HepG2 (cell line): Measurements from ENCODE around the gene CTRB2. TPM values are rescaled to one million over a fixed set of nuclear protein-coding genes. Genes with fewer than 3 reads are reported as not detected.
A peak's percentile ranks its signal among the peaks of the same experiment; 100 is the strongest.

Experiments
- ATAC-seq: fragments of 200-7000 bp; cut with Tn5 transposase; 3 replicates; pipeline ENCODE4 v1.9.1; 2020; ENCODE audit warnings: mild to moderate bottlenecking, moderate library complexity
- BruUV-seq: library from RNA; stranded (reverse); fragments of 400-500 nt; replicated peaks from 2 replicates; lab custom pipeline; 2021; lab: Mats Ljungman, UMichigan
- CTCF ChIA-PET: fragments of 300-600 bp; formaldehyde crosslinking; extraction: SDS; loops from one replicate; lab custom pipeline; 2021; ENCODE audit warnings: low total read pairs, inconsistent platforms, low intra/inter-chr PET ratio; lab: Yijun Ruan, JAX
- POLR2A ChIA-PET: fragments of 350-600 bp; sonication (Branson Sonifier 250); formaldehyde crosslinking; loops from one replicate; lab custom pipeline; 2020; ENCODE audit warnings: antibody characterized with exemption, inconsistent platforms; lab: Yijun Ruan, JAX
- DNase-seq: peaks from one replicate; pipeline ENCODE4 v3.0.0-alpha.2; 2015; ENCODE audit warnings: low spot score
- FAIRE-seq: peaks from 3 replicates; lab custom pipeline; 2011; peaks lifted over from hg19 to GRCh38; lab: Jason Lieb, UNC
- H2AFZ ChIP-seq: one replicate; pipeline ENCODE4 v1.6.1; 2011; ENCODE audit warnings: low read length, inconsistent platforms
- H3K27ac ChIP-seq: fragments of 300-600 bp; 3 replicates; pipeline ENCODE4 v1.8.0; 2011; ENCODE audit warnings: mixed run types, mild to moderate bottlenecking, mixed read lengths, low read length, inconsistent platforms; ENCODE audit not compliant: insufficient read depth; ENCODE audit errors: extremely low read length
- H3K27me3 ChIP-seq, 2 experiments: fragments of 200-600 bp in 1 of 2; 2 replicates in 1 of 2; 3 replicates in 1 of 2; pipeline versions ENCODE4 v1.6.0 to v1.8.0; 2011; ENCODE audit warnings: low read length in 2 of 2, mild to moderate bottlenecking in 2 of 2, moderate library complexity in 2 of 2, inconsistent platforms in 1 of 2; ENCODE audit not compliant: insufficient read depth in 2 of 2, control insufficient read depth in 1 of 2
- H3K36me3 ChIP-seq, 2 experiments: fragments of 200-600 bp in 1 of 2; replicated peaks in 1 of 2; 2 replicates in 1 of 2; 3 replicates in 1 of 2; pipeline versions ENCODE4 v1.5.1 to v1.8.0; 2011; ENCODE audit warnings: low read length in 2 of 2, inconsistent platforms in 1 of 2; ENCODE audit not compliant: insufficient read depth in 2 of 2, control insufficient read depth in 1 of 2
- H3K4me1 ChIP-seq: 2 replicates; pipeline ENCODE4 v1.5.1; 2012; ENCODE audit warnings: low read length, inconsistent platforms; ENCODE audit not compliant: insufficient read depth
- H3K4me2 ChIP-seq: 2 replicates; pipeline ENCODE4 v1.6.0; 2011; ENCODE audit warnings: low read depth, low read length, inconsistent platforms
- H3K4me3 ChIP-seq, 3 experiments: fragments of 200-600 bp in 1 of 3; sonication (generic), shearing (Covaris generic) in 1 of 3; replicated peaks in 1 of 3; 2 replicates each; pipeline ENCODE4 v1.5.1; 2011 to 2016; ENCODE audit warnings: low read length in 3 of 3, inconsistent platforms in 2 of 3, low read depth in 2 of 3, mild to moderate bottlenecking in 2 of 3, control low read depth in 1 of 3, mixed read lengths in 1 of 3; ENCODE audit not compliant: insufficient read depth in 1 of 3
- H3K79me2 ChIP-seq: one replicate; pipeline ENCODE4 v1.6.1; 2011; ENCODE audit warnings: low read length, inconsistent platforms; ENCODE audit not compliant: insufficient read depth
- H3K9ac ChIP-seq: 2 replicates; pipeline ENCODE4 v1.6.0; 2011; ENCODE audit warnings: mild to moderate bottlenecking, low read depth, low read length, inconsistent platforms; ENCODE audit not compliant: insufficient read depth
- H3K9me3 ChIP-seq: 2 replicates; pipeline ENCODE4 v1.5.1; 2012; ENCODE audit warnings: mild to moderate bottlenecking, low read length
- H4K20me1 ChIP-seq: 2 replicates; pipeline ENCODE4 v1.6.0; 2011; ENCODE audit warnings: inconsistent platforms, mild to moderate bottlenecking, low read length, moderate library complexity; ENCODE audit not compliant: insufficient read depth
- ARID4A ChIP-seq: sonication (generic); formaldehyde crosslinking; IDR thresholded peaks from 2 replicates; pipeline ENCODE4 v1.5.0; 2020; ENCODE audit warnings: mild to moderate bottlenecking, missing genetic modification reagents, borderline replicate concordance
- WGBS: methylation state at CpG from one replicate; pipeline ENCODE4 v1.1.6; 2017; ENCODE audit warnings: low lambda C conversion rate; 5-methylcytosine and 5-hydroxymethylcytosine counted together
- in situ Hi-C: cut with HindIII; loops from 2 replicates; pipeline ENCODE4 v1.10.0; 2017; ENCODE audit warnings: low pct_unique_long_range_greater_than_20kb; ENCODE audit not compliant: extremely low pct_ligation_motif_present
- intact Hi-C: fragments of 100-400 bp; cut with micrococcal nuclease; formaldehyde crosslinking; loops from one replicate; pipeline ENCODE4 v1.10.0; 2022; ENCODE audit not compliant: unreplicated experiment
- polyA plus RNA-seq, 8 experiments: library from polyadenylated mRNA; depleted of rRNA in 3 of 8; stranded (reverse) in 7 of 8; unstranded in 1 of 8; fragments of >200 nt; fragmentation: Illumina TruSeq in 4 of 8; extraction: Trizol in 4 of 8; gene quantifications; 2 replicates each; pipeline versions ENCODE4 v1.2.1 to v1.2.3, GENCODE V29; 2011 to 2016; ENCODE audit warnings: low read depth in 4 of 8, missing spikeins in 1 of 8, mixed read lengths in 1 of 8; ENCODE audit not compliant: insufficient read depth in 1 of 8
- total RNA-seq, 5 experiments: library from RNA; depleted of rRNA; stranded (reverse); fragments of >200 nt; fragmentation: Illumina TruSeq; extraction: Trizol; gene quantifications; 2 replicates each; pipeline ENCODE4 v1.2.3, GENCODE V29; 2016; ENCODE audit warnings: low read depth in 1 of 5
- TF ChIP-seq, protein P1 (sequence below): sonication (generic); formaldehyde crosslinking; IDR thresholded peaks from 2 replicates; pipeline ENCODE4 v1.5.1; 2020; ENCODE audit warnings: missing genetic modification reagents, mild to moderate bottlenecking, borderline replicate concordance

Gene CTRB2
- total and polyA plus RNA-seq, 2 of the 13 experiments (the other 11 are each of a cell fraction or from before 2014, with no cell fraction given) = 0.13 TPM; not detected in 1

- Histone ChIP-seq H3K27me3 (no peaks in the 10 kb centered on the region; a peak in 1 of 5 replicates), H3K4me1 (peaks cover 82% of the 10 kb centered on the region), H3K9ac (no peak overlapping the region)
- DNase-seq = no peak
- CTCF ChIA-PET = no interaction called here
- TF ChIP-seq ARID4A (CRISPR knock-in tag) = 0 out of 2 replicates have a peak, but pooled peaks have one; percentile 33
- TF ChIP-seq, protein P1, sequence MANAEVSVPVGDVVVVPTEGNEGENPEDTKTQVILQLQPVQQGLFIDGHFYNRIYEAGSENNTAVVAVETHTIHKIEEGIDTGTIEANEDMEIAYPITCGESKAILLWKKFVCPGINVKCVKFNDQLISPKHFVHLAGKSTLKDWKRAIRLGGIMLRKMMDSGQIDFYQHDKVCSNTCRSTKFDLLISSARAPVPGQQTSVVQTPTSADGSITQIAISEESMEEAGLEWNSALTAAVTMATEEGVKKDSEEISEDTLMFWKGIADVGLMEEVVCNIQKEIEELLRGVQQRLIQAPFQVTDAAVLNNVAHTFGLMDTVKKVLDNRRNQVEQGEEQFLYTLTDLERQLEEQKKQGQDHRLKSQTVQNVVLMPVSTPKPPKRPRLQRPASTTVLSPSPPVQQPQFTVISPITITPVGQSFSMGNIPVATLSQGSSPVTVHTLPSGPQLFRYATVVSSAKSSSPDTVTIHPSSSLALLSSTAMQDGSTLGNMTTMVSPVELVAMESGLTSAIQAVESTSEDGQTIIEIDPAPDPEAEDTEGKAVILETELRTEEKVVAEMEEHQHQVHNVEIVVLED (CRISPR knock-in tag) = no peak
- TF ChIP-seq, all 625 proteins: peak for 1
- no peak overlapping the region for H3K27ac ChIP-seq
- no peak overlapping the region for H2AFZ ChIP-seq
- no peak for FAIRE-seq
- no peak overlapping the region for H3K4me2 ChIP-seq
- ATAC-seq = no peak
- peaks cover 53% of the 10 kb centered on the region for H4K20me1 ChIP-seq
- intact Hi-C loops = loop anchor here (5.0 kb wide), 1 partner anchor 133 kb away; no protein-coding TSS in a partner anchor
- in situ Hi-C loops = no loop called here
- H3K4me3 ChIP-seq = no peak overlapping the region
- no peaks in the 10 kb centered on the region for H3K9me3 ChIP-seq
- WGBS = 91% methylated on average over 4 of the region's 5 CpGs
- H3K79me2 ChIP-seq = peaks cover 88% of the 10 kb centered on the region
- H3K36me3 ChIP-seq = peaks cover 2 to 8% of the 10 kb centered on the region in 2 experiments; a peak in 2 of 5 replicates
- no TSS peak for BruUV-seq
- POLR2A ChIA-PET = interaction anchor here (3.1 to 14.7 kb wide), 3 partner anchors 9 to 54 kb away, joined by 27 to 312 read pairs (median 151); no protein-coding TSS in a partner anchor
Observed at GRCh38 chr16:75254359-75254837, 47.4 kb upstream of the CTRB2 start.
